NB4 (cell line): ENCODE data around the gene CLCF1.
A peak's percentile ranks its signal among the peaks of the same experiment; 100 is the strongest.

Experiments used
- DNase-seq: peaks from one replicate; pipeline ENCODE4 v3.0.0; 2010; ENCODE audit warnings: low read depth
- H3K4me3 ChIP-seq: one replicate; pipeline ENCODE4 v1.5.1; 2011; ENCODE audit warnings: mild to moderate bottlenecking, low read depth, low read length, moderate library complexity
- CTCF ChIP-seq: IDR thresholded peaks from one replicate; pipeline ENCODE4 v1.5.1; 2012; ENCODE audit warnings: low read depth, low read length
- MYC ChIP-seq: IDR thresholded peaks from 2 replicates; pipeline ENCODE4 v1.6.1; 2011; ENCODE audit warnings: low read depth, low read length
- POLR2A ChIP-seq: IDR thresholded peaks from 2 replicates; pipeline ENCODE4 v1.6.1; 2011; ENCODE audit warnings: mild to moderate bottlenecking; ENCODE audit not compliant: insufficient read length; ENCODE audit errors: extremely low read depth
- TF ChIP-seq, protein P1 (sequence below): IDR thresholded peaks from 2 replicates; pipeline ENCODE4 v1.6.1; 2011; ENCODE audit warnings: low read depth, low read length

The CLCF1 gene

DNA sequence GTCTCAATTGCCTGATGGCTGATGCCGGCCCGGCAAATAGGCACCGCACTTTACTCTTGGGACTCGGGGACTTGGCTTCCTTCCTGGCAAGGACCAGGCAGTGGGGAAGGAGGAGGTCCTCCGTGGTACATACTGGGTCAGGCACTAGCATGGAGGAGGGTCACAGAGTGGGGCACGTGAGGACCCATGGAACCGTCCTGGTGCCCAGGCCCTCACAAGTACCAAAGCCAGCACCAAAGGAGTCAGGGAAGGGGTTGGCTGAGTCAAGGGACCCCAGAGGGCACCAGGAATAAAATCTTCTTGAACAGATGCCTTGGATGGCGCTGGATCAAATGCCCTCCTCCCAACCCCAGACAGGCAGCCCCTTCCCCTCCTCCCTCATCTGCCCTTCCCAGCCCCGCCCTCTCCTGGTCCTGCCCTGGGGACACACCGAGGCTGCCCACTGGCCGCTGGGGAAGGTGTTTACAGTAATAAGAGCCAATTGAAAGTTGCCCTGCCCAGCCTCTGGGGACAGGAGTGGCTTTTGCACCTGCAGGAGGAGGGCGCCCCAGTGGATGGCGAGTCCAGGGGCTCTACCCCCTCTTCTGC lies 36.5 kb upstream of the CLCF1 start:
- peak; percentile 54 for TF ChIP-seq MYC
- TF ChIP-seq, protein P1, sequence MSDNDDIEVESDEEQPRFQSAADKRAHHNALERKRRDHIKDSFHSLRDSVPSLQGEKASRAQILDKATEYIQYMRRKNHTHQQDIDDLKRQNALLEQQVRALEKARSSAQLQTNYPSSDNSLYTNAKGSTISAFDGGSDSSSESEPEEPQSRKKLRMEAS = no peak; the same call in 1 of the 2 replicates
- H3K4me3 ChIP-seq = peak overlapping the region; percentile 63
- DNase-seq = peak; percentile 74

DNA sequence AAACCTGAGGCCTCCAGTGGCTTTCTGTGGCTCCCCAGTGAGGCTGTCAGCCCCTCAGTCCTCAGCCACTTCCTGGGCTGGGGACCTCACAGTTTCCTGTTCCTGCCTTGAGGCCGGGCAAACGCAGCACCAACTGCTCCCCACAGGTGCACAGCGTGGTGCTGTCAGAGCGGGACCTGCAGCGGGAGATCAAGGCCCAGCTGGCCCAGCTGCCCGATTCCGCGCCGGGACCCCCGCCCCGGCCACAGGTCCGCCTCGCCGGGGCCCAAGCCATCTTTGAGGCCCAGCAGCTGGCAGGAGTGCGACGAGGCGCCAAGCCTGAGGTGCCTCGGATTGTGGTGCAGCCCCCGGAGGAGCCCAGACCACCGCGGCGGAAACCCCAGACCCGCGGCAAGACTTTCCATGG lies 35.9 kb upstream of the CLCF1 start:
- peak overlapping the region; percentile 63 for H3K4me3 ChIP-seq
- DNase-seq = peak; percentile 92
- TF ChIP-seq POLR2A (peak; percentile 69), CTCF (no peak), MYC (peak; percentile 71)
- TF ChIP-seq, protein P1 = peak; percentile 68

GRCh38 chr11:67408437-67409200 lies 35.2 kb upstream of the CLCF1 start:
- TF ChIP-seq, protein P1 = no peak
- TF ChIP-seq CTCF (no peak), MYC (no peak), POLR2A (no peak)
- peak; percentile 62 for DNase-seq
- peak overlapping the region; percentile 63 for H3K4me3 ChIP-seq

GRCh38 chr11:67407688-67408163 lies 34.3 kb upstream of the CLCF1 start:
- H3K4me3 ChIP-seq = no peak overlapping the region
- TF ChIP-seq CTCF = no peak
- TF ChIP-seq POLR2A = no peak
- TF ChIP-seq, protein P1 = no peak
- no peak for TF ChIP-seq MYC
- no peak for DNase-seq

GRCh38 chr11:67406969-67407687 lies 33.7 kb upstream of the CLCF1 start:
- no peak for DNase-seq
- no peak overlapping the region for H3K4me3 ChIP-seq
- TF ChIP-seq, protein P1 = peak; percentile 10; the same call in 1 of the 2 replicates
- no peak for TF ChIP-seq CTCF
- TF ChIP-seq MYC = peak; percentile 24; the same call in 1 of the 2 replicates
